H9 (cell line): ENCODE results near the gene TGFA. TPM values are rescaled to one million over a fixed set of nuclear protein-coding genes. Genes with fewer than 3 reads are reported as not detected.

Experiments used
- DNase-seq: peaks from one replicate; pipeline ENCODE4 v3.0.0-alpha.2; 2017
- H2AFZ ChIP-seq: one replicate; pipeline ENCODE4 v1.6.1; 2013; ENCODE audit warnings: mild to moderate bottlenecking, low read length, control low read depth, moderate library complexity
- H2AK5ac ChIP-seq: 2 replicates; pipeline ENCODE4 v1.6.1; 2013; ENCODE audit warnings: low read length, control low read depth, mixed read lengths; ENCODE audit not compliant: insufficient read length
- H2BK120ac ChIP-seq: one replicate; pipeline ENCODE4 v1.6.1; 2013; ENCODE audit warnings: low read depth, mild to moderate bottlenecking, low read length, control low read depth, inconsistent platforms; ENCODE audit not compliant: poor library complexity, severe bottlenecking
- H2BK12ac ChIP-seq: 2 replicates; pipeline ENCODE4 v1.6.1; 2013; ENCODE audit warnings: low read length, control low read depth, mixed read lengths, low read depth; ENCODE audit not compliant: insufficient read length
- H2BK15ac ChIP-seq: 2 replicates; pipeline ENCODE4 v1.6.1; 2013; ENCODE audit warnings: low read depth, low read length, control low read depth
- H2BK20ac ChIP-seq: one replicate; pipeline ENCODE4 v1.6.1; 2013; ENCODE audit warnings: low read depth, mild to moderate bottlenecking, low read length, control low read depth, inconsistent platforms; ENCODE audit not compliant: poor library complexity, severe bottlenecking
- H2BK5ac ChIP-seq: 2 replicates; pipeline ENCODE4 v1.6.1; 2013; ENCODE audit warnings: low read length, control low read depth, mixed read lengths; ENCODE audit not compliant: insufficient read length
- H3K14ac ChIP-seq: 2 replicates; pipeline ENCODE4 v1.6.1; 2013; ENCODE audit warnings: low read length, control low read depth; ENCODE audit not compliant: insufficient read depth
- H3K18ac ChIP-seq: 2 replicates; pipeline ENCODE4 v1.6.1; 2013; ENCODE audit warnings: low read depth, mild to moderate bottlenecking, mixed read lengths, low read length, control low read depth; ENCODE audit not compliant: insufficient read length
- H3K23ac ChIP-seq: 2 replicates; pipeline ENCODE4 v1.6.1; 2013; ENCODE audit warnings: low read length, control low read depth, mixed read lengths, low read depth; ENCODE audit not compliant: insufficient read length
- H3K23me2 ChIP-seq: 2 replicates; pipeline ENCODE4 v1.6.1; 2013; ENCODE audit warnings: low read depth, mild to moderate bottlenecking, mixed read lengths, low read length, control low read depth; ENCODE audit not compliant: insufficient read length, poor library complexity, severe bottlenecking
- H3K27ac ChIP-seq: 2 replicates; pipeline ENCODE4 v1.5.1; 2013; ENCODE audit warnings: low read length, control low read depth, mixed read lengths, low read depth; ENCODE audit not compliant: insufficient read length
- H3K27me3 ChIP-seq: 2 replicates; pipeline ENCODE4 v1.6.1; 2013; ENCODE audit warnings: low read length, control low read depth, inconsistent platforms; ENCODE audit not compliant: insufficient read depth
- H3K4ac ChIP-seq: 2 replicates; pipeline ENCODE4 v1.6.1; 2013; ENCODE audit warnings: low read depth, mild to moderate bottlenecking, control low read depth, inconsistent platforms, low read length, moderate library complexity
- H3K4me1 ChIP-seq: 2 replicates; pipeline ENCODE4 v1.6.1; 2013; ENCODE audit warnings: low read length, control low read depth, inconsistent platforms; ENCODE audit not compliant: insufficient read depth
- H3K4me2 ChIP-seq: 2 replicates; pipeline ENCODE4 v1.6.1; 2013; ENCODE audit warnings: low read length, control low read depth, mixed read lengths; ENCODE audit not compliant: insufficient read length, insufficient read depth
- H3K56ac ChIP-seq: 2 replicates; pipeline ENCODE4 v1.6.1; 2013; ENCODE audit warnings: low read depth, mild to moderate bottlenecking, mixed read lengths, low read length, control low read depth; ENCODE audit not compliant: insufficient read length
- H3K79me1 ChIP-seq: 2 replicates; pipeline ENCODE4 v1.6.1; 2013; ENCODE audit warnings: low read depth, mild to moderate bottlenecking, moderate library complexity, low read length, control low read depth, inconsistent platforms; ENCODE audit not compliant: insufficient read depth, poor library complexity, severe bottlenecking
- H3K79me2 ChIP-seq: 2 replicates; pipeline ENCODE4 v1.6.1; 2013; ENCODE audit warnings: low read length, control low read depth, inconsistent platforms; ENCODE audit not compliant: insufficient read depth
- H3K9ac ChIP-seq: 2 replicates; pipeline ENCODE4 v1.6.1; 2013; ENCODE audit warnings: low read length, control low read depth, mixed read lengths; ENCODE audit not compliant: insufficient read length; ENCODE audit errors: extremely low read depth
- H3K9me3 ChIP-seq: one replicate; pipeline ENCODE4 v1.6.1; 2013; ENCODE audit warnings: low read depth, low read length, inconsistent platforms; ENCODE audit not compliant: control insufficient read depth
- H3T11ph ChIP-seq: one replicate; pipeline ENCODE4 v1.6.1; 2013; ENCODE audit warnings: mild to moderate bottlenecking, low read length, control low read depth, inconsistent platforms
- H4K20me1 ChIP-seq: one replicate; pipeline ENCODE4 v1.6.1; 2013; ENCODE audit not compliant: control insufficient read depth, insufficient read length, insufficient read depth
- H4K5ac ChIP-seq: 2 replicates; pipeline ENCODE4 v1.6.1; 2013; ENCODE audit warnings: low read depth, mild to moderate bottlenecking, mixed read lengths, low read length, control low read depth; ENCODE audit not compliant: insufficient read length
- H4K8ac ChIP-seq: replicated peaks from 2 replicates; pipeline ENCODE4 v1.6.1; 2013; ENCODE audit warnings: low read length, control low read depth, mixed read lengths, low read depth; ENCODE audit not compliant: insufficient read length
- H4K91ac ChIP-seq: 2 replicates; pipeline ENCODE4 v1.6.1; 2013; ENCODE audit warnings: low read depth, mild to moderate bottlenecking, moderate library complexity, mixed read lengths, low read length, control low read depth; ENCODE audit not compliant: insufficient read length
- H3K27ac Mint-ChIP-seq, 3 experiments: 2 replicates in 2 of 3; 3 replicates in 1 of 3; pipeline ENCODE4 v1.8.0; 2020 to 2021; ENCODE audit warnings: mixed read lengths in 3 of 3, mild to moderate bottlenecking in 1 of 3, moderate library complexity in 1 of 3
- H3K27me3 Mint-ChIP-seq: 2 replicates; pipeline ENCODE4 v1.8.0; 2021; ENCODE audit warnings: low read depth, mild to moderate bottlenecking, moderate library complexity, mixed read lengths
- H3K36me3 Mint-ChIP-seq, 3 experiments: 2 replicates in 2 of 3; 3 replicates in 1 of 3; pipeline ENCODE4 v1.8.0; 2020 to 2021; ENCODE audit warnings: low read depth in 3 of 3, mixed read lengths in 3 of 3; ENCODE audit not compliant: insufficient read depth in 1 of 3
- H3K4me1 Mint-ChIP-seq, 2 experiments: 2 replicates each; pipeline ENCODE4 v1.8.0; 2020; ENCODE audit warnings: mixed read lengths in 2 of 2
- H3K4me3 Mint-ChIP-seq, 2 experiments: 2 replicates in 1 of 2; 3 replicates in 1 of 2; pipeline ENCODE4 v1.8.0; 2020 to 2021; ENCODE audit warnings: mild to moderate bottlenecking in 2 of 2, mixed read lengths in 2 of 2, moderate library complexity in 1 of 2
- H3K9me3 Mint-ChIP-seq, 2 experiments: 2 replicates in 1 of 2; 3 replicates in 1 of 2; pipeline ENCODE4 v1.8.0; 2020; ENCODE audit warnings: mild to moderate bottlenecking in 2 of 2, mixed read lengths in 2 of 2, moderate library complexity in 1 of 2
- WGBS: extraction: QIAGEN DNeasy Blood & Tissue Kit; methylation state at CpG from one replicate; pipeline ENCODE4 v1.1.7; 2013; ENCODE audit warnings: missing lambda C conversion rate, low lambda C conversion rate, mixed read lengths; ENCODE audit not compliant: insufficient read length; ENCODE audit errors: extremely low coverage; 5-methylcytosine and 5-hydroxymethylcytosine counted together
- total RNA-seq: library from RNA; stranded (reverse); gene quantifications from 2 replicates; pipeline ENCODE4 v1.2.1, GENCODE V29; 2021
- TF ChIP-seq, protein P1 (sequence below): fragments of 200-600 bp; sonication (generic); conservative IDR thresholded peaks from 3 replicates; pipeline ENCODE4 v1.8.0; 2021; ENCODE audit warnings: antibody characterized with exemption, mild to moderate bottlenecking

TGFA gene
- total RNA-seq, 1 experiment from 2014 or later: 3.3 TPM

DNA sequence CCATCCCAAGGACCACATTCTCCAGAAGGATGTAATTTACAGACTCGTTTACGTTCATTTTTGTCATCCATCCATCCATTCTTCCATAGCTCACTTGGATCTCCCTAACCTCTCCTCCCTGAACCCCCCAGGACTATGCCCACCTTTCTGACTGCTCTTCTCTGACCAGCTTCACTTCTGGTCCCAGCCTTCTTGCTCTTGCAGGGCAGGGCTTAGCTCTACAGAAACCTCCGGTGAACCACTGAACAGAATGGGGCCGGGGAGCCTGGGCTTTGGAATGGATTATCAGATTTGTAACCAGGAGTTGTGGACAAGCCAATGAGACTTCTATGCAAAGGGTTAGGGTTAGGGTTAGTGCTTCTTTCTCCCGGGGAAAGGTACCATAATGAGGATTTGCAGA is 95.0 kb downstream of the TGFA start:
- no peaks in the 10 kb centered on the region for H3K27me3 ChIP-seq
- H2BK15ac ChIP-seq: no peak overlapping the region
- H3K4ac ChIP-seq: no peak overlapping the region
- Mint-ChIP-seq H3K27ac (peak overlapping the region in 1 of 3 experiments; percentile 42; a peak in 2 of 7 replicates), H3K36me3 (no peaks in the 10 kb centered on the region), H3K27me3 (no peaks in the 10 kb centered on the region), H3K4me1 (peaks cover 46 to 51% of the 10 kb centered on the region in 2 experiments), H3K9me3 (no peaks in the 10 kb centered on the region), H3K4me3 (no peak overlapping the region)
- H3T11ph ChIP-seq: no peak overlapping the region
- H3K4me2 ChIP-seq: no peak overlapping the region
- no peak overlapping the region for H4K91ac ChIP-seq
- H3K27ac ChIP-seq: no peak overlapping the region
- H3K9me3 ChIP-seq: no peaks in the 10 kb centered on the region
- H4K20me1 ChIP-seq: no peaks in the 10 kb centered on the region
- no peaks in the 10 kb centered on the region for H3K79me1 ChIP-seq
- WGBS: no CpG with 5 or more reads among the region's 5 CpGs
- H4K8ac ChIP-seq: no peak overlapping the region
- H3K23ac ChIP-seq: no peak overlapping the region
- H2BK12ac ChIP-seq: no peak overlapping the region
- TF ChIP-seq, protein P1, sequence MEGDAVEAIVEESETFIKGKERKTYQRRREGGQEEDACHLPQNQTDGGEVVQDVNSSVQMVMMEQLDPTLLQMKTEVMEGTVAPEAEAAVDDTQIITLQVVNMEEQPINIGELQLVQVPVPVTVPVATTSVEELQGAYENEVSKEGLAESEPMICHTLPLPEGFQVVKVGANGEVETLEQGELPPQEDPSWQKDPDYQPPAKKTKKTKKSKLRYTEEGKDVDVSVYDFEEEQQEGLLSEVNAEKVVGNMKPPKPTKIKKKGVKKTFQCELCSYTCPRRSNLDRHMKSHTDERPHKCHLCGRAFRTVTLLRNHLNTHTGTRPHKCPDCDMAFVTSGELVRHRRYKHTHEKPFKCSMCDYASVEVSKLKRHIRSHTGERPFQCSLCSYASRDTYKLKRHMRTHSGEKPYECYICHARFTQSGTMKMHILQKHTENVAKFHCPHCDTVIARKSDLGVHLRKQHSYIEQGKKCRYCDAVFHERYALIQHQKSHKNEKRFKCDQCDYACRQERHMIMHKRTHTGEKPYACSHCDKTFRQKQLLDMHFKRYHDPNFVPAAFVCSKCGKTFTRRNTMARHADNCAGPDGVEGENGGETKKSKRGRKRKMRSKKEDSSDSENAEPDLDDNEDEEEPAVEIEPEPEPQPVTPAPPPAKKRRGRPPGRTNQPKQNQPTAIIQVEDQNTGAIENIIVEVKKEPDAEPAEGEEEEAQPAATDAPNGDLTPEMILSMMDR: no peak
- no peak overlapping the region for H2BK20ac ChIP-seq
- DNase-seq: peak; percentile 4
- no peak overlapping the region for H2BK5ac ChIP-seq
- no peak overlapping the region for H3K9ac ChIP-seq
- no peak overlapping the region for H3K14ac ChIP-seq
- no peak overlapping the region for H4K5ac ChIP-seq
- H3K4me1 ChIP-seq: peaks cover 3% of the 10 kb centered on the region; the same call in 1 of the 2 replicates
- no peak overlapping the region for H2BK120ac ChIP-seq
- H3K18ac ChIP-seq: no peak overlapping the region
- no peak overlapping the region for H2AK5ac ChIP-seq
- H2AFZ ChIP-seq: no peak overlapping the region
- H3K23me2 ChIP-seq: no peaks in the 10 kb centered on the region
- H3K56ac ChIP-seq: no peak overlapping the region
- H3K79me2 ChIP-seq: no peaks in the 10 kb centered on the region
